Measurements from ENCODE around the gene DYRK1B. TPM values are rescaled to one million over a fixed set of nuclear protein-coding genes. Genes with fewer than 3 reads are reported as not detected.
"Not testable (repeated sequence)": the region's sequence is repeated elsewhere in the genome, so short reads cannot be mapped to it uniquely, and the experiment has no call there.

The DYRK1B gene
- total RNA-seq (10 to 100 TPM; 28.4 to 30.9 TPM), polyA plus RNA-seq (10 to 100 TPM in 1 of 2 donors, 1 to 10 TPM in 1; 7.0 to 15.0 TPM)

- Mint-ChIP-seq H3K27me3 (no peaks in the 10 kb centered on the region), H3K4me3 (peak within 1 kb of the TSS; percentile 79 to 90 (median 86)), H3K9me3 (peaks cover 0 to 2% (median 0%) of the 10 kb centered on the region in 8 donors), H3K4me1 (peaks cover 24 to 39% (median 31%) of the 10 kb centered on the region in 4 donors), H3K36me3 (peaks cover 42 to 63% of the 10 kb centered on the region in 2 donors), H3K27ac (peak within 1 kb of the TSS; percentile 77 to 99 (median 96))
- Histone ChIP-seq H3K27me3 (ENCODE audit: insufficient read depth, low read length) (no peaks in the 10 kb centered on the region), H3K4me3 (ENCODE audit: low read length in 2 of 2) (peak within 1 kb of the TSS; percentile 81 to 98), H3K36me3 (ENCODE audit: insufficient read depth, low read length) (peaks cover 41% of the 10 kb centered on the region), H3K27ac (ENCODE audit: low read depth, low read length) (peak within 1 kb of the TSS; percentile 91), H3K4me1 (ENCODE audit: insufficient read depth, low read length) (peaks cover 30% of the 10 kb centered on the region), H3K9me3 (ENCODE audit: control insufficient read depth in 1 of 2, low read length in 2 of 2) (no peaks in the 10 kb centered on the region)
- intact Hi-C loops (cut with micrococcal nuclease) = loop anchor here (1.0 to 5.0 kb wide), 4 partner anchors 9 to 386 kb away; partner anchors contain the start of genes FBL, PSMC4 and SUPT5H
- peak; percentile 96 to 98 (median 98) for DNase-seq
- POLR2A ChIA-PET (ENCODE audit: partially characterized antibody) = interaction anchor here (0.5 to 3.9 kb wide), 13 partner anchors 9 to 776 kb away, joined by 3 to 96 read pairs (median 4); partner anchors contain the start of genes FBL, PLEKHG2, PSMC4 and RPS16
- CTCF ChIA-PET (ENCODE audit: partially characterized antibody) = interaction anchor here (1.0 to 2.2 kb wide), 5 partner anchors 9 to 137 kb away, joined by 3 to 61 read pairs (median 16); partner anchors contain the start of genes FBL and PSMC4
Observed at GRCh38 chr19:39833464-39834286, at the start of gene DYRK1B. TSS of gene DYRK1B (minus strand) at chr19:39834162. CDS start at chr19:39831867, 2,295 bp downstream.

- CTCF ChIA-PET (ENCODE audit: partially characterized antibody); H3K4me3 ChIP-seq (ENCODE audit: low read length in 2 of 2); H3K4me3 Mint-ChIP-seq; H3K9me3 ChIP-seq (ENCODE audit: control insufficient read depth in 1 of 2, low read length in 2 of 2); H3K27ac Mint-ChIP-seq; H3K9me3 Mint-ChIP-seq; H3K4me1 Mint-ChIP-seq; H3K27me3 ChIP-seq (ENCODE audit: insufficient read depth, low read length); H3K36me3 ChIP-seq (ENCODE audit: insufficient read depth, low read length); DNase-seq; H3K4me1 ChIP-seq (ENCODE audit: insufficient read depth, low read length); H3K27ac ChIP-seq (ENCODE audit: low read depth, low read length); H3K27me3 Mint-ChIP-seq; intact Hi-C loops (cut with micrococcal nuclease); POLR2A ChIA-PET (ENCODE audit: partially characterized antibody); H3K36me3 Mint-ChIP-seq: not testable (repeated sequence)
Observed at GRCh38 chr19:39882645-39883044, 48.7 kb upstream of the DYRK1B start.

GRCh38 chr19:39881495-39882110 is 47.6 kb upstream of the DYRK1B start:
- DNase-seq = peak in 2 of 5 donors; percentile 19 to 35
- H3K9me3 Mint-ChIP-seq; intact Hi-C loops (cut with micrococcal nuclease); H3K36me3 Mint-ChIP-seq; H3K9me3 ChIP-seq (ENCODE audit: control insufficient read depth in 1 of 2, low read length in 2 of 2); H3K27me3 ChIP-seq (ENCODE audit: insufficient read depth, low read length); H3K27ac Mint-ChIP-seq; H3K4me3 Mint-ChIP-seq; H3K4me3 ChIP-seq (ENCODE audit: low read length in 2 of 2); CTCF ChIA-PET (ENCODE audit: partially characterized antibody); H3K4me1 ChIP-seq (ENCODE audit: insufficient read depth, low read length); H3K36me3 ChIP-seq (ENCODE audit: insufficient read depth, low read length); H3K27ac ChIP-seq (ENCODE audit: low read depth, low read length); H3K27me3 Mint-ChIP-seq; H3K4me1 Mint-ChIP-seq: not testable (repeated sequence)
- POLR2A ChIA-PET (ENCODE audit: partially characterized antibody) = interaction anchor here (1.1 kb wide), 1 partner anchor 89 kb away, joined by 4 read pairs; the partner anchor contains the start of gene PSMC4

GRCh38 chr19:39880241-39880640 is 46.3 kb upstream of the DYRK1B start:
- H3K27me3 ChIP-seq (ENCODE audit: insufficient read depth, low read length); H3K36me3 Mint-ChIP-seq; DNase-seq; H3K27ac ChIP-seq (ENCODE audit: low read depth, low read length); H3K4me1 Mint-ChIP-seq; H3K4me3 ChIP-seq (ENCODE audit: low read length in 2 of 2); H3K27ac Mint-ChIP-seq; H3K9me3 ChIP-seq (ENCODE audit: control insufficient read depth in 1 of 2, low read length in 2 of 2); H3K9me3 Mint-ChIP-seq; H3K27me3 Mint-ChIP-seq; intact Hi-C loops (cut with micrococcal nuclease); POLR2A ChIA-PET (ENCODE audit: partially characterized antibody); H3K4me3 Mint-ChIP-seq; H3K4me1 ChIP-seq (ENCODE audit: insufficient read depth, low read length); CTCF ChIA-PET (ENCODE audit: partially characterized antibody); H3K36me3 ChIP-seq (ENCODE audit: insufficient read depth, low read length): not testable (repeated sequence)

GRCh38 chr19:39879796-39880195 is 45.8 kb upstream of the DYRK1B start:
- H3K36me3 Mint-ChIP-seq; H3K27me3 Mint-ChIP-seq; intact Hi-C loops (cut with micrococcal nuclease); H3K4me1 ChIP-seq (ENCODE audit: insufficient read depth, low read length); H3K4me1 Mint-ChIP-seq; H3K9me3 ChIP-seq (ENCODE audit: control insufficient read depth in 1 of 2, low read length in 2 of 2); H3K27ac ChIP-seq (ENCODE audit: low read depth, low read length); H3K36me3 ChIP-seq (ENCODE audit: insufficient read depth, low read length); H3K4me3 ChIP-seq (ENCODE audit: low read length in 2 of 2); H3K27ac Mint-ChIP-seq; H3K9me3 Mint-ChIP-seq; H3K4me3 Mint-ChIP-seq; CTCF ChIA-PET (ENCODE audit: partially characterized antibody); H3K27me3 ChIP-seq (ENCODE audit: insufficient read depth, low read length); DNase-seq; POLR2A ChIA-PET (ENCODE audit: partially characterized antibody): not testable (repeated sequence)

- H3K27me3 Mint-ChIP-seq; CTCF ChIA-PET (ENCODE audit: partially characterized antibody); H3K4me1 ChIP-seq (ENCODE audit: insufficient read depth, low read length): not testable (repeated sequence)
Observed at GRCh38 chr19:39878866-39879265, 44.9 kb upstream of the DYRK1B start.

GRCh38 chr19:39878398-39878797 is 44.4 kb upstream of the DYRK1B start:
- Mint-ChIP-seq H3K9me3 (no peaks in the 10 kb centered on the region), H3K4me1 (peaks cover 0 to 2% (median 0%) of the 10 kb centered on the region in 4 donors), H3K27ac (peak overlapping the region in 2 of 7 donors; percentile 19 to 22), H3K36me3 (peaks cover 5% of the 10 kb centered on the region in 2 donors), H3K27me3 (no peaks in the 10 kb centered on the region), H3K4me3 (peak overlapping the region in 1 of 8 donors; percentile 15)
- Histone ChIP-seq H3K9me3 (ENCODE audit: control insufficient read depth in 1 of 2, low read length in 2 of 2) (no peaks in the 10 kb centered on the region), H3K4me3 (ENCODE audit: low read length in 2 of 2) (no peak overlapping the region), H3K27ac (ENCODE audit: low read depth, low read length) (no peak overlapping the region), H3K4me1 (ENCODE audit: insufficient read depth, low read length) (no peaks in the 10 kb centered on the region), H3K27me3 (ENCODE audit: insufficient read depth, low read length) (no peaks in the 10 kb centered on the region), H3K36me3 (ENCODE audit: insufficient read depth, low read length) (no peaks in the 10 kb centered on the region)
- intact Hi-C loops (cut with micrococcal nuclease) = no loop called here
- ChIA-PET POLR2A (ENCODE audit: partially characterized antibody) (no interaction called here), CTCF (ENCODE audit: partially characterized antibody) (no interaction called here)
- no peak for DNase-seq

More at GRCh38 chr19:39878866-39879265, 44.9 kb upstream of the DYRK1B start:
- H3K27ac ChIP-seq (ENCODE audit: low read depth, low read length); H3K4me3 Mint-ChIP-seq; H3K36me3 ChIP-seq (ENCODE audit: insufficient read depth, low read length); POLR2A ChIA-PET (ENCODE audit: partially characterized antibody); H3K4me1 Mint-ChIP-seq; H3K9me3 Mint-ChIP-seq; H3K9me3 ChIP-seq (ENCODE audit: control insufficient read depth in 1 of 2, low read length in 2 of 2); H3K36me3 Mint-ChIP-seq; H3K27me3 ChIP-seq (ENCODE audit: insufficient read depth, low read length); DNase-seq; H3K4me3 ChIP-seq (ENCODE audit: low read length in 2 of 2); intact Hi-C loops (cut with micrococcal nuclease); H3K27ac Mint-ChIP-seq: not testable (repeated sequence)
